Lung (tissue), 12 donors: ENCODE results near the gene PHYKPL. TPM values are rescaled to one million over a fixed set of nuclear protein-coding genes. Genes with fewer than 3 reads are reported as not detected.

Source experiments
- ATAC-seq: fragments of 200-7000 bp; cut with Tn5 transposase; one replicate; pipeline ENCODE4 v1.9.1; 2020; ENCODE audit warnings: moderate number of reproducible peaks; ENCODE audit not compliant: insufficient read depth, low FRiP score
- DNase-seq, 3 donors: peaks; one replicate each; pipeline ENCODE4 v3.0.0-alpha.2; 2013 to 2017
- H3K27ac ChIP-seq, 2 donors: one replicate each; pipeline ENCODE4 v1.5.1; 2013; ENCODE audit warnings: mild to moderate bottlenecking in 2 of 2, moderate library complexity in 2 of 2, control low read depth in 1 of 2, inconsistent platforms in 1 of 2, low read depth in 1 of 2, low read length in 1 of 2
- H3K27me3 ChIP-seq, 3 donors: one replicate each; pipeline ENCODE4 v1.5.1; 2013; ENCODE audit warnings: low read length in 2 of 3; ENCODE audit not compliant: control insufficient read depth in 3 of 3, insufficient read depth in 3 of 3
- H3K36me3 ChIP-seq, 4 donors: one replicate each; pipeline ENCODE4 v1.5.1; 2013; ENCODE audit warnings: low read length in 4 of 4, mild to moderate bottlenecking in 1 of 4, moderate library complexity in 1 of 4; ENCODE audit not compliant: control insufficient read depth in 4 of 4, insufficient read depth in 4 of 4
- H3K4me1 ChIP-seq, 5 donors: one replicate each; pipeline ENCODE4 v1.5.1; 2013; ENCODE audit warnings: low read length in 5 of 5, mild to moderate bottlenecking in 2 of 5, moderate library complexity in 1 of 5; ENCODE audit not compliant: control insufficient read depth in 5 of 5, insufficient read depth in 5 of 5
- H3K4me3 ChIP-seq: one replicate; pipeline ENCODE4 v1.5.1; 2013; ENCODE audit warnings: mild to moderate bottlenecking, control low read depth, moderate library complexity
- H3K9ac ChIP-seq, 2 donors: one replicate each; pipeline ENCODE4 v1.5.1; 2013; ENCODE audit warnings: low read length in 2 of 2, control low read depth in 1 of 2; ENCODE audit not compliant: insufficient read depth in 1 of 2
- H3K9me3 ChIP-seq, 4 donors: one replicate each; pipeline ENCODE4 v1.5.1; 2013; ENCODE audit warnings: low read length in 3 of 4, mild to moderate bottlenecking in 1 of 4, moderate library complexity in 1 of 4; ENCODE audit not compliant: control insufficient read depth in 4 of 4, insufficient read depth in 3 of 4
- WGBS, 2 donors: extraction: QIAGEN DNeasy Blood & Tissue Kit; methylation state at CpG; one replicate each; pipeline ENCODE4 v1.1.7; 2013; 5-methylcytosine and 5-hydroxymethylcytosine counted together
- polyA plus RNA-seq, 2 donors: library from polyadenylated mRNA; stranded (reverse); fragments of 200-250 nt; gene quantifications; one replicate each; pipeline ENCODE4 v1.2.1, GENCODE V29; 2013
- total RNA-seq, 2 donors: library from RNA; depleted of rRNA in 1 of 2; stranded (reverse); fragments of >200 nt in 1 of 2; gene quantifications; one replicate each; pipeline ENCODE4 v1.2.1, GENCODE V29; 2014 to 2021
- TF ChIP-seq, protein P1 (sequence below): IDR thresholded peaks from 2 replicates; pipeline ENCODE4 v1.5.1; 2012; ENCODE audit warnings: mild to moderate bottlenecking; ENCODE audit errors: control extremely low read depth, extremely low read depth
- donor health status: control.
- donor health status: control.
- donor health status: Bipolar disorder and iron deficiency.
- donor health status: healthy.
- donor health status: DM: yes; HTN: yes; CAD: no.

PHYKPL gene
- total and polyA plus RNA-seq, 4 donors, result 49.7 to 100 (median 75.8) TPM

DNA sequence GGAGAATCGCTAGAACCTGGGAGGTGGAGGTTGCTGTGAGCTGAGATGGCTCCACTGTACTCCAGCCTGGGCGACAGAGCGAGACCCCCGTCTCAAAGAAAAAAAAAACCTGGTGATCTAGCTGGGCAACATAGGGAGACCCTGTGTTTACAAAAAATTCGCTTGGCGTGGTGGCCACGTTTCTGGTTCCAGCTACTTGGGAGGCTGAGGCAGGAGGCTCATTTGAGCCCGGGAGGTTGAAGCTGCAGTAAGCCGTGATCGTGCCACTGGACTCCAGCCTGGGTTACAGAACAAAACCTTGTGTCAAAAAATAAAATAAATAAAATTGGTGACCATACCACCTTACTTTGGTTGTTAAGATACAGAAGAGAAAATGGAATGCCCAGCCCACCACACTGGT, 30.1 kb downstream of the PHYKPL start:
- TF ChIP-seq, protein P1, sequence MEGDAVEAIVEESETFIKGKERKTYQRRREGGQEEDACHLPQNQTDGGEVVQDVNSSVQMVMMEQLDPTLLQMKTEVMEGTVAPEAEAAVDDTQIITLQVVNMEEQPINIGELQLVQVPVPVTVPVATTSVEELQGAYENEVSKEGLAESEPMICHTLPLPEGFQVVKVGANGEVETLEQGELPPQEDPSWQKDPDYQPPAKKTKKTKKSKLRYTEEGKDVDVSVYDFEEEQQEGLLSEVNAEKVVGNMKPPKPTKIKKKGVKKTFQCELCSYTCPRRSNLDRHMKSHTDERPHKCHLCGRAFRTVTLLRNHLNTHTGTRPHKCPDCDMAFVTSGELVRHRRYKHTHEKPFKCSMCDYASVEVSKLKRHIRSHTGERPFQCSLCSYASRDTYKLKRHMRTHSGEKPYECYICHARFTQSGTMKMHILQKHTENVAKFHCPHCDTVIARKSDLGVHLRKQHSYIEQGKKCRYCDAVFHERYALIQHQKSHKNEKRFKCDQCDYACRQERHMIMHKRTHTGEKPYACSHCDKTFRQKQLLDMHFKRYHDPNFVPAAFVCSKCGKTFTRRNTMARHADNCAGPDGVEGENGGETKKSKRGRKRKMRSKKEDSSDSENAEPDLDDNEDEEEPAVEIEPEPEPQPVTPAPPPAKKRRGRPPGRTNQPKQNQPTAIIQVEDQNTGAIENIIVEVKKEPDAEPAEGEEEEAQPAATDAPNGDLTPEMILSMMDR, result no peak
- H3K4me3 ChIP-seq, result no peak overlapping the region

DNA sequence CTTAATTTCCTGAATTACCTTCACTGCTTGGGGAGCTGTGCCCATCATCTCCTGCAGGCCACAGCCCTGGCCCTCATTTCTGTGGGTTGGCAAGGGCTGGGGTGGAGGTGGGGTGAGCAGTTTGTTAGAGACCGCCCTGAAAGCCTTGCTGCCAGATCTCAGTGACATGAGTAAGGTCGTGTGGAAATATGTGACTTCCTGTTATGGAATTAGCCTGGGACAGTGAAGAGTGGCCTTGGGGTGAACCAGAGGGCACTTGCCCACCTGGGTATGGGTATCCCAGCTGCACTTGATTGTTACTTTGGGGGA, 30.7 kb downstream of the PHYKPL start:
- TF ChIP-seq, protein P1, result no peak
- Histone ChIP-seq H3K27ac (no peak overlapping the region), H3K9ac (no peak overlapping the region), H3K27me3 (no peaks in the 10 kb centered on the region), H3K4me3 (no peak overlapping the region), H3K9me3 (no peaks in the 10 kb centered on the region), H3K4me1 (peaks cover 6 to 18% (median 10%) of the 10 kb centered on the region in 5 donors), H3K36me3 (peaks cover 0 to 14% (median 5%) of the 10 kb centered on the region in 4 donors)
- ATAC-seq (no peak), DNase-seq (peak in 2 of 3 donors; percentile 30 to 31)
- 11 to 24% methylated on average over 2 of the region's 2 CpGs for WGBS, 2 donors

More for the DNA sequence above, 30.1 kb downstream of the PHYKPL start:
- Histone ChIP-seq H3K9me3 (no peaks in the 10 kb centered on the region), H3K27ac (no peak overlapping the region), H3K36me3 (peaks cover 3 to 14% (median 10%) of the 10 kb centered on the region in 4 donors), H3K27me3 (no peaks in the 10 kb centered on the region), H3K9ac (no peak overlapping the region), H3K4me1 (peaks cover 8 to 20% (median 12%) of the 10 kb centered on the region in 5 donors)
- ATAC-seq (no peak), DNase-seq (no peak)
- WGBS, 2 donors, result 95 to 96% methylated on average over 10 of the region's 10 CpGs

DNA sequence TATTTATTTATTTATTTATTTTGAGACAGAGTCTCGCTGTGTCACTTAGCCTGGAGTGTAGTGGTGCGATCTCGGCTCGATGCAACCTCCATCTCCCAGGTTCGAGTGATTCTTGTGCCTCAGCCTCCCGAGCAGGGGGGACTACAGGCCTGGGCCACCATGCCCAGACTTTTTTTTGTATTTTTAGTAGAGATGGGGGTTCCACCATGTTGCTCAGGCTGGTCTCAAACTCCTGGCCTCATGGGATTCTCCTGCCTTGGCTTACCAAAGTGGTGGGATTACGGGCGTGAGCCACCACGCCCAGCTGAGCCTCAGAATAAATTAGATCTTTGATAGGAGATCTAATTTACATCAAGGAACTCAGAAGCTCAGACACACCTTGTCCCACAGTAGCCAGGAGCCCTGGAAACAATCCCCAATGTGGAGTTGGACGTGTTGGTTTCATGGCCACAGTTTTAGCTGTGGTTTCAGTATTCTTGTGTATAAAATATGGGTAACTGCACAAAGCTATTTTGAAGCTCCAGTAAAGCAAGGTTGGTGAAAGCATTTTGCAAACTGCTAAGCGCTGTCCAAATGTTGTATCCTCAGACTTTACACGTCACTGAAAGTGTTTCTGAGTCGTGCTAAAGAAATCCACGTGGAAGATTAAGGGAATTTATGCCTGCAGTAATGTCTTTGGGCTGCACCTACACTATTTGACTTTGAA, 31.2 kb downstream of the PHYKPL start:
- Histone ChIP-seq H3K27ac (no peak overlapping the region), H3K4me3 (no peak overlapping the region), H3K9me3 (no peaks in the 10 kb centered on the region), H3K9ac (no peak overlapping the region), H3K27me3 (no peaks in the 10 kb centered on the region), H3K36me3 (peaks cover 0 to 11% (median 1%) of the 10 kb centered on the region in 4 donors), H3K4me1 (peaks cover 4 to 13% (median 8%) of the 10 kb centered on the region in 5 donors)
- DNase-seq (no peak), ATAC-seq (no peak)
- TF ChIP-seq, protein P1, result no peak
- WGBS, 2 donors, result 88 to 89% methylated on average over 14 of the region's 14 CpGs
